Stomach (tissue), 4 donors: ENCODE measurements around the gene FRMD5.

Experiments
- EP300 ChIP-seq: sonication (generic); formaldehyde crosslinking; IDR thresholded peaks from one replicate; pipeline ENCODE4 v1.6.1; 2017; ENCODE audit warnings: antibody characterized with exemption
- POLR2A ChIP-seq, 4 donors: fragments of 450-650 bp; IDR thresholded peaks; one replicate each; pipeline ENCODE4 v1.6.1; 2016; ENCODE audit warnings: antibody characterized with exemption in 4 of 4, control low read depth in 2 of 4, mild to moderate bottlenecking in 1 of 4, moderate library complexity in 1 of 4
- TF ChIP-seq, protein P1 (sequence below), 7 experiments: fragments of 450-650 bp in 4 of 7; fragments of 200-600 bp in 3 of 7; sonication (generic) in 3 of 7; IDR thresholded peaks; one replicate each; pipeline ENCODE4 v1.5.1; 2016 to 2019; ENCODE audit warnings: antibody characterized with exemption in 7 of 7, control low read depth in 2 of 7, mild to moderate bottlenecking in 1 of 7

DNA sequence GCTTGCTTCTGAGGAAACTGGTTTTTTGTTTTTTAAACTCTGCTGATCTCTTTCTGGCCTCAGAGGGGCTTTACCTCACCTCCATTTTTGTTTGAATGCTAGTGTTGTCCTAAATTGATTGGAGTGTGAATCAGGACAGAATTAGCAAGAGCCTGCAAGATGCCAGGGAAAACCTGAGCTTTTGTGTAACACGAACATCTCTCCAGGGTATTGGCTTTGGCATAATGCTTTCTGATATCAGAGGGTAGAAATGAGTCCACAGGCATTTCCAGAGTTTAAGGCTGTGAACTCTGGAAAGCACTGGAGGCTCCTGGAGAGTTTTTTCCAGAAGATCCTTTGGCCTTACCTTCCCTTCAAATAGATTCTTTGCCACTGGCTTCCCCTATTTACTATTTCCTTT is 281.1 kb downstream of the FRMD5 start:
- TF ChIP-seq EP300 = no peak
- no peak for TF ChIP-seq POLR2A (IDR thresholded peaks at IDR 0.05)
- TF ChIP-seq, protein P1, sequence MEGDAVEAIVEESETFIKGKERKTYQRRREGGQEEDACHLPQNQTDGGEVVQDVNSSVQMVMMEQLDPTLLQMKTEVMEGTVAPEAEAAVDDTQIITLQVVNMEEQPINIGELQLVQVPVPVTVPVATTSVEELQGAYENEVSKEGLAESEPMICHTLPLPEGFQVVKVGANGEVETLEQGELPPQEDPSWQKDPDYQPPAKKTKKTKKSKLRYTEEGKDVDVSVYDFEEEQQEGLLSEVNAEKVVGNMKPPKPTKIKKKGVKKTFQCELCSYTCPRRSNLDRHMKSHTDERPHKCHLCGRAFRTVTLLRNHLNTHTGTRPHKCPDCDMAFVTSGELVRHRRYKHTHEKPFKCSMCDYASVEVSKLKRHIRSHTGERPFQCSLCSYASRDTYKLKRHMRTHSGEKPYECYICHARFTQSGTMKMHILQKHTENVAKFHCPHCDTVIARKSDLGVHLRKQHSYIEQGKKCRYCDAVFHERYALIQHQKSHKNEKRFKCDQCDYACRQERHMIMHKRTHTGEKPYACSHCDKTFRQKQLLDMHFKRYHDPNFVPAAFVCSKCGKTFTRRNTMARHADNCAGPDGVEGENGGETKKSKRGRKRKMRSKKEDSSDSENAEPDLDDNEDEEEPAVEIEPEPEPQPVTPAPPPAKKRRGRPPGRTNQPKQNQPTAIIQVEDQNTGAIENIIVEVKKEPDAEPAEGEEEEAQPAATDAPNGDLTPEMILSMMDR (IDR thresholded peaks at IDR 0.05) = no peak
